Articular chondrocyte of knee joint (primary cell): ENCODE data around the gene CRK. TPM values are rescaled to one million over a fixed set of nuclear protein-coding genes. Genes with fewer than 3 reads are reported as not detected.

Source experiments
- total RNA-seq: library from RNA; depleted of rRNA; stranded (reverse); fragments of >200 nt; gene quantifications from 2 replicates; pipeline ENCODE4 v1.2.3, GENCODE V29; 2012

CRK gene
- total RNA-seq, result 117 and 135 TPM in 2 replicates

GRCh38 chr17:1455797-1456599, at the start of gene CRK:
Gene CRK, minus strand, starts transcription at chr17:1456232. Its CDS starts 115 bp downstream, at chr17:1456117.

GRCh38 chr17:1492249-1493206, 36.5 kb upstream of the CRK start, which contains the start of gene MYO1C:
Gene MYO1C, minus strand, starts transcription at chr17:1492686. Its CDS starts 199 bp downstream, at chr17:1492487.

GRCh38 chr17:1399679-1400512, 56.1 kb downstream of the CRK start, which contains the start of gene YWHAE:
Gene YWHAE, minus strand, starts transcription at chr17:1400222. Its CDS starts 112 bp downstream, at chr17:1400110.

Other genes starting within 250 kb of the CRK start
- not detected in 2 replicates for gene BHLHA9, start 185.8 kb downstream of the CRK start, total RNA-seq
- gene TRARG1, start 176.6 kb downstream of the CRK start, total RNA-seq, result under 0.01 TPM in 1 of 2 replicates, not detected in the other
- gene YWHAE, start 56.0 kb downstream of the CRK start, total RNA-seq, result 683 and 752 TPM in 2 replicates
- 209 and 216 TPM in 2 replicates for gene MYO1C, start 36.5 kb upstream of the CRK start, total RNA-seq
- 34.2 and 35.7 TPM in 2 replicates for gene INPP5K, start 60.4 kb upstream of the CRK start, total RNA-seq
- gene PITPNA, start 106.6 kb upstream of the CRK start, total RNA-seq, result 31.3 and 31.4 TPM in 2 replicates
- gene SLC43A2, start 172.6 kb upstream of the CRK start, total RNA-seq, result 22.5 and 23.2 TPM in 2 replicates
- gene SCARF1, start 189.5 kb upstream of the CRK start, total RNA-seq, result 0.65 and 0.97 TPM in 2 replicates
- gene RILP, start 193.6 kb upstream of the CRK start, total RNA-seq, result 7.9 and 10.3 TPM in 2 replicates
- gene PRPF8, start 228.6 kb upstream of the CRK start, total RNA-seq, result 117 and 135 TPM in 2 replicates